ENCODE data around the gene ZNF446.
"Not testable (repeated sequence)": the region's sequence is repeated elsewhere in the genome, so short reads cannot be mapped to it uniquely, and the experiment has no call there.

ZNF446 gene

DNA sequence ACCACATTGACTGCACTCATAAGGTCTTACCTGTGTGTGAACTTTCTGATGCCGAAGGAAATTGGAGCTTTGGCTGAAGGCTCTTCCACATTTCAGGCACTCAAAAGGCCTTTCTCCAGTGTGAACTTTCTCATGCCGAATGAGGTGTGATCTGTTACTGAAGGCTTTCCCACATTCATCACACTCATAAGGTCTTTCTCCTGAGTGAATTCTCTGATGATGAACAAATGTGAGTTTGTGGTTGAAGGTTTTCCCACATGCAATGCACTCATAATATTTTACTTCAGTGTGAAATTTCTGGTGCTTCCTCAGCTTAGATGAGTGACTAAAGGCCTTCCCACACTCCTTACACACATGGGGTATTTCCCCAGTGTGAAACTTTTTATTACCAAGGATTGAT, 41.9 kb upstream of the ZNF446 start:
- no peaks in the 10 kb centered on the region for H3K36me3 ChIP-seq (ENCODE audit: insufficient read depth, low read length)

DNA sequence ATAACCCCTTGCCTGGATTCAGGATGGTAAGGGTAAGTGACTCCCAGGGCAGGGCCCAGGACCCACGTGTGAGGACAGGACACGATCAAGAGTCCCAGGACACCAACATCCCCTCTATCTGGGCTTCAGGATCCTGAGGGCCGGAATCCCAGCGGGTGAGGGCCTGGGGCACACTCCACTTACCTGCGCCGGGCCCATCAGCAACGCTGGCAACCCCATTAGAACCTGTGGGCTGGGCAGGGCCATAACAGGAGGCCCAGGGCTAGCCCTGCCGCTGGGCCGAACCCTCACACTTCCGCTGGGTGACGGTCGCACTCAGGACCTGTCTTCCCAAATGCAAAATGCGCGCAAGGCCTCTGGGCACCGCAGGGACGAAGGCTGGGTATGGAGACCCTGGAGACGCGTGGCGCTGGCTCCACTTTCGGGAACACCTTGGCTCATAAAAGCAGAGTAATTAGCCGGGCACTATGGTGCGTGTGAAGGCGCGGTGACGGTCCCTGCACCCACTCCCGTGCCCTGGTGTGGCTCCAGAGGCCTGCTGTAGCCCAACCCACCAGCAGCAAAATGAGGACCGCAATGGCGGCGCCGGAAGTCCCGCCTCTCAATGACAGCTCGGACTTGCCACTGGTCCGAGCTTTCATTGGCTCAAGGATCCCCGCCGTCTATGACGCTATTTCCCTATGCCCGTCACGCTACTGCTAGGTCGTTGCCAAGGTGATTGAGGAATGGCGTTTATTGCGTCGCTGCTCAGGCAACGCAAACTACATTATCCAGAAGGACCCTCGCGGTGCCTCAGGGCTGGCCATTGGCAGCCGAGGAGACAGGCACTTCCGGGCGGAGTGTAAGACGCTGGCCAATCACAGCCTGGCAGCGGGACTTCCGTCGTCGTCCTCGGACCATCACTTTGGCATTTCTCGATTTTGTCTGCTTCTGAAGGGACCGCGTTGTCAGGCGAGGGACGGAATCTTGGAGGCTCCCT, 36.3 kb upstream of the ZNF446 start, which contains the start of gene ZNF132:
Gene ZNF132 (minus strand): TSS at position 578 of the 979 bp plus-strand sequence. CDS start 332 bp downstream, at position 246.
- Histone ChIP-seq H3K9me2 (ENCODE audit: low read depth, low read length) (no peaks in the 10 kb centered on the region), H3K9me3 (ENCODE audit: low read length) (peaks cover 6% of the 10 kb centered on the region; the same call in 1 of the 2 replicates), H3K36me3 (ENCODE audit: insufficient read depth, low read length) (no peaks in the 10 kb centered on the region), H3K4me3 (ENCODE audit: low read depth, low read length, poor library complexity, severe bottlenecking) (no peak within 1 kb of the TSS), H3K79me2 (ENCODE audit: insufficient read depth, low read length) (no peaks in the 10 kb centered on the region), H2AFZ (ENCODE audit: low read length) (no peak within 1 kb of the TSS), H3F3A (ENCODE audit: insufficient read depth, low read length) (no peaks in the 10 kb centered on the region), H4K20me1 (ENCODE audit: insufficient read depth, low read length) (no peaks in the 10 kb centered on the region), H3K27me3 (ENCODE audit: insufficient read depth, low read length) (no peaks in the 10 kb centered on the region; the same call in 1 of the 2 replicates), H3K9ac (ENCODE audit: low read length) (no peak within 1 kb of the TSS), H3K4me2 (ENCODE audit: low read length) (no peak within 1 kb of the TSS), H3K27ac (ENCODE audit: low read depth, low read length, poor library complexity, severe bottlenecking) (no peak within 1 kb of the TSS), H3K4me1 (ENCODE audit: insufficient read depth, low read length, severe bottlenecking) (no peaks in the 10 kb centered on the region)
- TF ChIP-seq, protein P1, sequence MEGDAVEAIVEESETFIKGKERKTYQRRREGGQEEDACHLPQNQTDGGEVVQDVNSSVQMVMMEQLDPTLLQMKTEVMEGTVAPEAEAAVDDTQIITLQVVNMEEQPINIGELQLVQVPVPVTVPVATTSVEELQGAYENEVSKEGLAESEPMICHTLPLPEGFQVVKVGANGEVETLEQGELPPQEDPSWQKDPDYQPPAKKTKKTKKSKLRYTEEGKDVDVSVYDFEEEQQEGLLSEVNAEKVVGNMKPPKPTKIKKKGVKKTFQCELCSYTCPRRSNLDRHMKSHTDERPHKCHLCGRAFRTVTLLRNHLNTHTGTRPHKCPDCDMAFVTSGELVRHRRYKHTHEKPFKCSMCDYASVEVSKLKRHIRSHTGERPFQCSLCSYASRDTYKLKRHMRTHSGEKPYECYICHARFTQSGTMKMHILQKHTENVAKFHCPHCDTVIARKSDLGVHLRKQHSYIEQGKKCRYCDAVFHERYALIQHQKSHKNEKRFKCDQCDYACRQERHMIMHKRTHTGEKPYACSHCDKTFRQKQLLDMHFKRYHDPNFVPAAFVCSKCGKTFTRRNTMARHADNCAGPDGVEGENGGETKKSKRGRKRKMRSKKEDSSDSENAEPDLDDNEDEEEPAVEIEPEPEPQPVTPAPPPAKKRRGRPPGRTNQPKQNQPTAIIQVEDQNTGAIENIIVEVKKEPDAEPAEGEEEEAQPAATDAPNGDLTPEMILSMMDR (IDR thresholded peaks at IDR 0.05; ENCODE audit: low read length): no peak
- no peak for TF ChIP-seq EZH2 (IDR thresholded peaks at IDR 0.05; ENCODE audit: borderline replicate concordance, low read length)

More for the DNA sequence above, 41.9 kb upstream of the ZNF446 start:
- H3K9me3 ChIP-seq (ENCODE audit: low read length): peaks cover 35% of the 10 kb centered on the region
- H3K27me3 ChIP-seq (ENCODE audit: insufficient read depth, low read length): no peaks in the 10 kb centered on the region; the same call in 1 of the 2 replicates
- no peak overlapping the region for H3K4me3 ChIP-seq (ENCODE audit: low read depth, low read length, poor library complexity, severe bottlenecking)
- H4K20me1 ChIP-seq (ENCODE audit: insufficient read depth, low read length): no peaks in the 10 kb centered on the region
- H3K79me2 ChIP-seq (ENCODE audit: insufficient read depth, low read length): no peaks in the 10 kb centered on the region
- H3K9ac ChIP-seq (ENCODE audit: low read length): no peak overlapping the region
- H2AFZ ChIP-seq (ENCODE audit: low read length): no peak overlapping the region
- H3K27ac ChIP-seq (ENCODE audit: low read depth, low read length, poor library complexity, severe bottlenecking): no peak overlapping the region
- TF ChIP-seq, protein P1 (IDR thresholded peaks at IDR 0.05; ENCODE audit: low read length): no peak
- H3K9me2 ChIP-seq (ENCODE audit: low read depth, low read length): no peaks in the 10 kb centered on the region
- no peaks in the 10 kb centered on the region for H3F3A ChIP-seq (ENCODE audit: insufficient read depth, low read length)
- no peaks in the 10 kb centered on the region for H3K4me1 ChIP-seq (ENCODE audit: insufficient read depth, low read length, severe bottlenecking)
- no peak overlapping the region for H3K4me2 ChIP-seq (ENCODE audit: low read length)

GRCh38 chr19:58440556-58440955, 35.6 kb upstream of the ZNF446 start:
- no peak overlapping the region for H2AFZ ChIP-seq (ENCODE audit: low read length)
- H3K4me2 ChIP-seq (ENCODE audit: low read length): no peak overlapping the region
- H3K4me3 ChIP-seq (ENCODE audit: low read depth, low read length, poor library complexity, severe bottlenecking): no peak overlapping the region
- no peaks in the 10 kb centered on the region for H3K4me1 ChIP-seq (ENCODE audit: insufficient read depth, low read length, severe bottlenecking)
- H3K9me3 ChIP-seq (ENCODE audit: low read length): 0 out of 2 replicates have a peak, but pooled peaks cover 2% of the 10 kb centered on the region
- no peaks in the 10 kb centered on the region for H3K79me2 ChIP-seq (ENCODE audit: insufficient read depth, low read length)
- no peak overlapping the region for H3K27ac ChIP-seq (ENCODE audit: low read depth, low read length, poor library complexity, severe bottlenecking)
- H3K9ac ChIP-seq (ENCODE audit: low read length): no peak overlapping the region
- no peaks in the 10 kb centered on the region for H3K36me3 ChIP-seq (ENCODE audit: insufficient read depth, low read length)
- no peaks in the 10 kb centered on the region for H3K9me2 ChIP-seq (ENCODE audit: low read depth, low read length)
- no peaks in the 10 kb centered on the region; the same call in 1 of the 2 replicates for H3K27me3 ChIP-seq (ENCODE audit: insufficient read depth, low read length)
- no peaks in the 10 kb centered on the region for H3F3A ChIP-seq (ENCODE audit: insufficient read depth, low read length)
- TF ChIP-seq EZH2 (IDR thresholded peaks at IDR 0.05; ENCODE audit: borderline replicate concordance, low read length): no peak
- no peaks in the 10 kb centered on the region for H4K20me1 ChIP-seq (ENCODE audit: insufficient read depth, low read length)

DNA sequence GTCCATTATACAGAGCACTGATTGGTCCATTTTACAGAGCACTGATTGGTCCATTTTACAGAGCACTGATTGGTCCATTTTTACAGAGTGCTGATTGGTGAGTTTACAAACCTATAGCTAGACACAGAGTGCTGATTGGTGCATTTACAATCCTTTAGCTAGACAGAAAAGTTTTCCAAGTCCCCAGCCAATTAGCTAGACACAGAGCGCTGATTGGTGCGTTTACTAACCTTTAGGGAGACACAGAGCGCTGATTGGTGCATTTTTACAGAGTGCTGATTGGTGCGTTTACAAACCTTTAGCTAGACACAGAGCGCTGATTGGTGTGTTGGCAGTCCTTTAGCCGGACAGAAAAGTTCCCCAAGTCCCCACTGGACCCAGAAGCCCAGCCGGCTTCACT, 33.2 kb upstream of the ZNF446 start:
- H3K9me2 ChIP-seq (ENCODE audit: low read depth, low read length); H3K9ac ChIP-seq (ENCODE audit: low read length); H3K36me3 ChIP-seq (ENCODE audit: insufficient read depth, low read length); H2AFZ ChIP-seq (ENCODE audit: low read length); H3K9me3 ChIP-seq (ENCODE audit: low read length); H3K27ac ChIP-seq (ENCODE audit: low read depth, low read length, poor library complexity, severe bottlenecking); H3K4me3 ChIP-seq (ENCODE audit: low read depth, low read length, poor library complexity, severe bottlenecking); H3F3A ChIP-seq (ENCODE audit: insufficient read depth, low read length); H4K20me1 ChIP-seq (ENCODE audit: insufficient read depth, low read length); H3K4me1 ChIP-seq (ENCODE audit: insufficient read depth, low read length, severe bottlenecking); H3K27me3 ChIP-seq (ENCODE audit: insufficient read depth, low read length); H3K79me2 ChIP-seq (ENCODE audit: insufficient read depth, low read length); H3K4me2 ChIP-seq (ENCODE audit: low read length): not testable (repeated sequence)

DNA sequence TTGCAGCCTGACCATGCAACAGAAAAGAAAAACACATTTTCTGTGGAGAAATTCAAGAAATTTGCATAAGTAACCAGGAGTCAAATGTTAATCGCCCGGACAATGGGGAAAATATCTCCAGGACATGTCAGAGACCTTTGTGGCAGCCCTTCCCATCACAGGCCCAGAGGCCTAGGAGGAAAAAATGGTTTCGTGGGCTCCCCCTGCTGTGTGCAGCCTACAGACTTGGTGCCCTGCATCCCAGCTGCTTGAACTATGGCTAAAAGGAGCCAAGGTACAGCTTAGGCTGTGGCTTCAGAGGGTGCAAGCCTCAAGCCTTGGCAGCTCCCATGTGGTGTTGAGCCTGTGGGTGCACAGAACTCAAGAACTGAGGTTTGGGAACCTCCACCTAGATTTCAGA, 27.3 kb upstream of the ZNF446 start:
- not testable (repeated sequence) for H3K27ac ChIP-seq (ENCODE audit: low read depth, low read length, poor library complexity, severe bottlenecking); H3K9me3 ChIP-seq (ENCODE audit: low read length); H3K36me3 ChIP-seq (ENCODE audit: insufficient read depth, low read length); H3K79me2 ChIP-seq (ENCODE audit: insufficient read depth, low read length); H4K20me1 ChIP-seq (ENCODE audit: insufficient read depth, low read length); H3K9ac ChIP-seq (ENCODE audit: low read length); H3K4me3 ChIP-seq (ENCODE audit: low read depth, low read length, poor library complexity, severe bottlenecking); H3K27me3 ChIP-seq (ENCODE audit: insufficient read depth, low read length); H3F3A ChIP-seq (ENCODE audit: insufficient read depth, low read length); H2AFZ ChIP-seq (ENCODE audit: low read length); H3K4me2 ChIP-seq (ENCODE audit: low read length); H3K9me2 ChIP-seq (ENCODE audit: low read depth, low read length)
- H3K4me1 ChIP-seq (ENCODE audit: insufficient read depth, low read length, severe bottlenecking): peaks cover 15% of the 10 kb centered on the region

GRCh38 chr19:58449980-58450379, 26.2 kb upstream of the ZNF446 start:
- H3K9ac ChIP-seq (ENCODE audit: low read length); H3F3A ChIP-seq (ENCODE audit: insufficient read depth, low read length); H3K79me2 ChIP-seq (ENCODE audit: insufficient read depth, low read length); H2AFZ ChIP-seq (ENCODE audit: low read length); H3K9me3 ChIP-seq (ENCODE audit: low read length); H3K4me2 ChIP-seq (ENCODE audit: low read length); H3K27ac ChIP-seq (ENCODE audit: low read depth, low read length, poor library complexity, severe bottlenecking); H3K27me3 ChIP-seq (ENCODE audit: insufficient read depth, low read length); H4K20me1 ChIP-seq (ENCODE audit: insufficient read depth, low read length); H3K4me3 ChIP-seq (ENCODE audit: low read depth, low read length, poor library complexity, severe bottlenecking); H3K9me2 ChIP-seq (ENCODE audit: low read depth, low read length): not testable (repeated sequence)
- peaks cover 11% of the 10 kb centered on the region for H3K36me3 ChIP-seq (ENCODE audit: insufficient read depth, low read length)
- peaks cover 15% of the 10 kb centered on the region for H3K4me1 ChIP-seq (ENCODE audit: insufficient read depth, low read length, severe bottlenecking)

Data from OCI-LY1 (cell line).